HepG2 (cell line): ENCODE measurements around the gene FIZ1. TPM values are rescaled to one million over a fixed set of nuclear protein-coding genes. Genes with fewer than 3 reads are reported as not detected.

Source experiments
- BATF2 ChIP-seq: sonication (generic); formaldehyde crosslinking; IDR thresholded peaks from 2 replicates; pipeline ENCODE4 v1.8.0; 2022; ENCODE audit warnings: mild to moderate bottlenecking, missing genetic modification reagents, moderate library complexity
- CENPT ChIP-seq: sonication (generic); formaldehyde crosslinking; IDR thresholded peaks from 2 replicates; pipeline ENCODE4 v1.8.0; 2022; ENCODE audit warnings: low read depth, mild to moderate bottlenecking, moderate library complexity, missing genetic modification reagents
- FLYWCH1 ChIP-seq: sonication (generic); formaldehyde crosslinking; IDR thresholded peaks from 2 replicates; pipeline ENCODE4 v1.8.1; 2023; ENCODE audit warnings: mild to moderate bottlenecking, missing genetic modification reagents
- LRRFIP1 ChIP-seq: sonication (generic); formaldehyde crosslinking; conservative IDR thresholded peaks from 2 replicates; pipeline ENCODE4 v1.4.0; 2020; ENCODE audit warnings: missing genetic modification reagents
- MED13 ChIP-seq: sonication (generic); formaldehyde crosslinking; IDR thresholded peaks from 2 replicates; pipeline ENCODE4 v1.5.0; 2020; ENCODE audit warnings: missing genetic modification reagents
- MIER2 ChIP-seq: IDR thresholded peaks from 2 replicates; pipeline ENCODE4 v1.6.1; 2016; ENCODE audit warnings: missing biosample characterization, missing genetic modification reagents
- NCOA2 ChIP-seq: sonication (generic); formaldehyde crosslinking; IDR thresholded peaks from 2 replicates; pipeline ENCODE4 v1.8.0; 2022; ENCODE audit warnings: inconsistent platforms
- NR2F1 ChIP-seq, 2 experiments: fragments of 450-650 bp in 1 of 2; formaldehyde crosslinking in 1 of 2; IDR thresholded peaks; 2 replicates each; pipeline versions ENCODE4 v1.5.0 to v1.6.1; 2016 to 2020; ENCODE audit warnings: mild to moderate bottlenecking in 1 of 2, missing compliant biosample characterization in 1 of 2, missing genetic modification reagents in 1 of 2, moderate library complexity in 1 of 2
- RFX3 ChIP-seq: IDR thresholded peaks from 2 replicates; pipeline ENCODE4 v1.6.1; 2016; ENCODE audit warnings: missing biosample characterization, missing genetic modification reagents
- SOX13 ChIP-seq, 3 experiments: fragments of 450-650 bp in 1 of 3; sonication (generic) in 1 of 3; formaldehyde crosslinking in 1 of 3; IDR thresholded peaks in 2 of 3; conservative IDR thresholded peaks in 1 of 3; 2 replicates each; pipeline versions ENCODE4 v1.5.0 to v1.6.1; 2016 to 2020; ENCODE audit warnings: antibody characterized with exemption in 1 of 3, mild to moderate bottlenecking in 1 of 3, missing compliant biosample characterization in 1 of 3, missing genetic modification reagents in 1 of 3, moderate library complexity in 1 of 3
- SP4 ChIP-seq: sonication (generic); formaldehyde crosslinking; IDR thresholded peaks from 2 replicates; pipeline ENCODE4 v1.8.1; 2023; ENCODE audit warnings: mild to moderate bottlenecking, missing genetic modification reagents
- SP5 ChIP-seq: IDR thresholded peaks from 2 replicates; pipeline ENCODE4 v1.6.1; 2016; ENCODE audit warnings: low read depth, borderline replicate concordance
- SRY ChIP-seq: sonication (generic); formaldehyde crosslinking; IDR thresholded peaks from 2 replicates; pipeline ENCODE4 v1.8.0; 2022; ENCODE audit warnings: mild to moderate bottlenecking, missing genetic modification reagents
- XRCC5 ChIP-seq: fragments of 200-400 bp; formaldehyde crosslinking; optimal IDR thresholded peaks from 2 replicates; pipeline ENCODE3; 2017; ENCODE audit warnings: mild to moderate bottlenecking, low read length
- ZNF362 ChIP-seq: sonication (generic); formaldehyde crosslinking; IDR thresholded peaks from 2 replicates; pipeline ENCODE4 v1.4.0; 2020; ENCODE audit warnings: missing genetic modification reagents, mild to moderate bottlenecking, borderline replicate concordance
- ZNF530 ChIP-seq: sonication (generic); formaldehyde crosslinking; IDR thresholded peaks from 2 replicates; pipeline ENCODE4 v1.5.0; 2020; ENCODE audit warnings: low read depth, mild to moderate bottlenecking, missing genetic modification reagents
- ZNF691 ChIP-seq: sonication (generic); formaldehyde crosslinking; IDR thresholded peaks from 2 replicates; pipeline ENCODE4 v1.4.0; 2020; ENCODE audit warnings: missing genetic modification reagents, low read depth, mild to moderate bottlenecking, borderline replicate concordance
- ZNF7 ChIP-seq: IDR thresholded peaks from 2 replicates; pipeline ENCODE4 v1.6.1; 2016; ENCODE audit warnings: missing biosample characterization, missing genetic modification reagents
- ZNF761 ChIP-seq: sonication (generic); formaldehyde crosslinking; conservative IDR thresholded peaks from 2 replicates; pipeline ENCODE4 v1.4.0; 2020; ENCODE audit warnings: mild to moderate bottlenecking, missing genetic modification reagents
- ZNF782 ChIP-seq: sonication (generic); formaldehyde crosslinking; IDR thresholded peaks from 2 replicates; pipeline ENCODE4 v1.4.0; 2020; ENCODE audit warnings: missing genetic modification reagents, mild to moderate bottlenecking, borderline replicate concordance
- ZSCAN22 ChIP-seq: sonication (generic); formaldehyde crosslinking; IDR thresholded peaks from 2 replicates; pipeline ENCODE4 v1.4.0; 2020; ENCODE audit warnings: mild to moderate bottlenecking, missing genetic modification reagents
- polyA plus RNA-seq, 8 experiments: library from polyadenylated mRNA; depleted of rRNA in 3 of 8; stranded (reverse) in 7 of 8; unstranded in 1 of 8; fragments of >200 nt; fragmentation: Illumina TruSeq in 4 of 8; extraction: Trizol in 4 of 8; gene quantifications; 2 replicates each; pipeline versions ENCODE4 v1.2.1 to v1.2.3, GENCODE V29; 2011 to 2016; ENCODE audit warnings: low read depth in 4 of 8, missing spikeins in 1 of 8, mixed read lengths in 1 of 8; ENCODE audit not compliant: insufficient read depth in 1 of 8
- total RNA-seq, 5 experiments: library from RNA; depleted of rRNA; stranded (reverse); fragments of >200 nt; fragmentation: Illumina TruSeq; extraction: Trizol; gene quantifications; 2 replicates each; pipeline ENCODE4 v1.2.3, GENCODE V29; 2016; ENCODE audit warnings: low read depth in 1 of 5
- TF ChIP-seq, protein P1 (sequence below): sonication (generic); formaldehyde crosslinking; IDR thresholded peaks from 2 replicates; pipeline ENCODE4 v1.4.0; 2020; ENCODE audit warnings: missing genetic modification reagents

The FIZ1 gene
- total and polyA plus RNA-seq, 2 of the 13 experiments (the other 11 are each of a cell fraction or from before 2014, with no cell fraction given): 3.6 to 5.9 TPM

DNA sequence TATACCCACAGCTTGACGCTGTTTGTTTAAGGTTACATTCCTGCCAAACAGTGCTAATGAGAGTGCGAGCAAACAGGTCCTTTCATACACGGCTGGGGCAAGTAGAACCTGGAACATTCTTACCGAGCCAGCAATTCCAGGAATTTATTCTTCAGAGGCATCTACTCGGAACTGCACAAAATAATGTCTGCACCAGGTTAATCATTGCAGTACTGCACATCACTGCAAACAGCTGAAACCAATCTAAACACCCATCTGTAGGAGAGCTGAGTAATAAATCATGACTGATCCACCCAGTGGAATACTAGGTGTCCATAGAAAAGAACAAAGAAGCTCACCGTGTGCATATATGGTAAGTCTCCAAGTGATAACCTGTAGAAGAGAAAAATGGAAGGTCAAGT lies 17.5 kb downstream of the FIZ1 start (continued):
- TF ChIP-seq, protein P1, sequence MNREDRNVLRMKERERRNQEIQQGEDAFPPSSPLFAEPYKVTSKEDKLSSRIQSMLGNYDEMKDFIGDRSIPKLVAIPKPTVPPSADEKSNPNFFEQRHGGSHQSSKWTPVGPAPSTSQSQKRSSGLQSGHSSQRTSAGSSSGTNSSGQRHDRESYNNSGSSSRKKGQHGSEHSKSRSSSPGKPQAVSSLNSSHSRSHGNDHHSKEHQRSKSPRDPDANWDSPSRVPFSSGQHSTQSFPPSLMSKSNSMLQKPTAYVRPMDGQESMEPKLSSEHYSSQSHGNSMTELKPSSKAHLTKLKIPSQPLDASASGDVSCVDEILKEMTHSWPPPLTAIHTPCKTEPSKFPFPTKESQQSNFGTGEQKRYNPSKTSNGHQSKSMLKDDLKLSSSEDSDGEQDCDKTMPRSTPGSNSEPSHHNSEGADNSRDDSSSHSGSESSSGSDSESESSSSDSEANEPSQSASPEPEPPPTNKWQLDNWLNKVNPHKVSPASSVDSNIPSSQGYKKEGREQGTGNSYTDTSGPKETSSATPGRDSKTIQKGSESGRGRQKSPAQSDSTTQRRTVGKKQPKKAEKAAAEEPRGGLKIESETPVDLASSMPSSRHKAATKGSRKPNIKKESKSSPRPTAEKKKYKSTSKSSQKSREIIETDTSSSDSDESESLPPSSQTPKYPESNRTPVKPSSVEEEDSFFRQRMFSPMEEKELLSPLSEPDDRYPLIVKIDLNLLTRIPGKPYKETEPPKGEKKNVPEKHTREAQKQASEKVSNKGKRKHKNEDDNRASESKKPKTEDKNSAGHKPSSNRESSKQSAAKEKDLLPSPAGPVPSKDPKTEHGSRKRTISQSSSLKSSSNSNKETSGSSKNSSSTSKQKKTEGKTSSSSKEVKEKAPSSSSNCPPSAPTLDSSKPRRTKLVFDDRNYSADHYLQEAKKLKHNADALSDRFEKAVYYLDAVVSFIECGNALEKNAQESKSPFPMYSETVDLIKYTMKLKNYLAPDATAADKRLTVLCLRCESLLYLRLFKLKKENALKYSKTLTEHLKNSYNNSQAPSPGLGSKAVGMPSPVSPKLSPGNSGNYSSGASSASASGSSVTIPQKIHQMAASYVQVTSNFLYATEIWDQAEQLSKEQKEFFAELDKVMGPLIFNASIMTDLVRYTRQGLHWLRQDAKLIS (CRISPR knock-in tag): no peak
- TF ChIP-seq NR2F1 (CRISPR knock-in tag; IDR thresholded peaks at IDR 0.05) (no peak), ZNF782 (no peak), RFX3 (no peak), BATF2 (CRISPR knock-in tag) (no peak; the same call in 1 of the 2 replicates), SP5 (CRISPR knock-in tag) (0 out of 2 replicates have a peak, but pooled peaks have one; percentile 22), ZNF530 (CRISPR knock-in tag) (no peak), CENPT (no peak), FLYWCH1 (no peak), SP4 (CRISPR knock-in tag) (no peak), ZNF362 (no peak), NCOA2 (CRISPR knock-in tag) (no peak), ZNF761 (no peak), SOX13 (IDR thresholded peaks at IDR 0.05) (no peak), SOX13 (CRISPR knock-in tag; conservative IDR thresholded peaks at IDR 0.05 in 1 of 2, IDR thresholded peaks at IDR 0.05 in 1 of 2) (peak in 1 of 2 experiments; percentile 52; a peak in 1 of 4 replicates), XRCC5 (no peak), LRRFIP1 (CRISPR knock-in tag) (no peak), ZNF691 (CRISPR knock-in tag) (no peak), ZNF7 (CRISPR knock-in tag) (no peak), ZSCAN22 (CRISPR knock-in tag) (no peak), SRY (CRISPR knock-in tag) (no peak), MIER2 (CRISPR knock-in tag) (no peak), MED13 (CRISPR knock-in tag) (no peak)
